Measurements from ENCODE around the gene WDR33. TPM values are rescaled to one million over a fixed set of nuclear protein-coding genes. Genes with fewer than 3 reads are reported as not detected.
A peak's percentile ranks its signal among the peaks of the same experiment; 100 is the strongest.
"Not testable (repeated sequence)": the region's sequence is repeated elsewhere in the genome, so short reads cannot be mapped to it uniquely, and the experiment has no call there.

Gene WDR33
- total RNA-seq, 2 donors from 2014 or later = 55.2 to 61.8 TPM

- peaks cover 11% of the 10 kb centered on the region for H3K4me1 Mint-ChIP-seq
- not testable (repeated sequence) for H3K36me3 Mint-ChIP-seq (ENCODE audit: low read depth); H3K9me3 ChIP-seq (ENCODE audit: control insufficient read depth, low read length, poor library complexity, severe bottlenecking); ATAC-seq; H3K27me3 Mint-ChIP-seq; DNase-seq; H3K4me3 Mint-ChIP-seq; H3K27ac Mint-ChIP-seq
Observed at GRCh38 chr2:127826708-127827107, 15.7 kb upstream of the WDR33 start.

GRCh38 chr2:127826047-127826446 lies 15.1 kb upstream of the WDR33 start:
- no peaks in the 10 kb centered on the region for H3K9me3 ChIP-seq (ENCODE audit: control insufficient read depth, low read length, poor library complexity, severe bottlenecking)
- no peak for ATAC-seq
- H3K4me1 Mint-ChIP-seq = peaks cover 11% of the 10 kb centered on the region
- peaks cover 2% of the 10 kb centered on the region for H3K36me3 Mint-ChIP-seq (ENCODE audit: low read depth)
- H3K27me3 Mint-ChIP-seq = no peaks in the 10 kb centered on the region
- no peak overlapping the region for H3K27ac Mint-ChIP-seq
- DNase-seq = no peak
- no peak overlapping the region for H3K4me3 Mint-ChIP-seq

- DNase-seq = no peak
- H3K9me3 ChIP-seq (ENCODE audit: control insufficient read depth, low read length, poor library complexity, severe bottlenecking) = peaks cover 3% of the 10 kb centered on the region
- H3K36me3 Mint-ChIP-seq (ENCODE audit: low read depth) = no peaks in the 10 kb centered on the region
- H3K4me3 Mint-ChIP-seq = no peak overlapping the region
- peaks cover 10% of the 10 kb centered on the region for H3K27me3 Mint-ChIP-seq
- H3K4me1 Mint-ChIP-seq = no peaks in the 10 kb centered on the region
- no peak for ATAC-seq
- no peak overlapping the region for H3K27ac Mint-ChIP-seq
Observed at GRCh38 chr2:127820080-127820668, 9.2 kb upstream of the WDR33 start.

GRCh38 chr2:127818794-127819425 lies 7.9 kb upstream of the WDR33 start:
- H3K4me3 Mint-ChIP-seq = no peak overlapping the region
- no peaks in the 10 kb centered on the region for H3K4me1 Mint-ChIP-seq
- DNase-seq = no peak
- H3K9me3 ChIP-seq (ENCODE audit: control insufficient read depth, low read length, poor library complexity, severe bottlenecking) = peaks cover 3% of the 10 kb centered on the region
- no peak overlapping the region for H3K27ac Mint-ChIP-seq
- no peaks in the 10 kb centered on the region for H3K36me3 Mint-ChIP-seq (ENCODE audit: low read depth)
- ATAC-seq = no peak
- peaks cover 10% of the 10 kb centered on the region for H3K27me3 Mint-ChIP-seq

GRCh38 chr2:127818241-127818640 lies 7.3 kb upstream of the WDR33 start:
- H3K9me3 ChIP-seq (ENCODE audit: control insufficient read depth, low read length, poor library complexity, severe bottlenecking) = peaks cover 3% of the 10 kb centered on the region
- Mint-ChIP-seq H3K4me3 (no peak overlapping the region), H3K27me3 (peaks cover 10% of the 10 kb centered on the region), H3K4me1 (no peaks in the 10 kb centered on the region), H3K36me3 (ENCODE audit: low read depth) (peaks cover under 1% of the 10 kb centered on the region), H3K27ac (no peak overlapping the region)
- ATAC-seq (no peak), DNase-seq (no peak)

- no peak overlapping the region for H3K27ac Mint-ChIP-seq
- ATAC-seq = no peak
Observed at GRCh38 chr2:127814677-127815076, 3.7 kb upstream of the WDR33 start.

GRCh38 chr2:127812441-127812840 lies 1.5 kb upstream of the WDR33 start:
- H3K36me3 Mint-ChIP-seq (ENCODE audit: low read depth); H3K27me3 Mint-ChIP-seq; ATAC-seq; DNase-seq; H3K9me3 ChIP-seq (ENCODE audit: control insufficient read depth, low read length, poor library complexity, severe bottlenecking): not testable (repeated sequence)
- peak overlapping the region; percentile 67 for H3K27ac Mint-ChIP-seq
- peaks cover 30% of the 10 kb centered on the region for H3K4me1 Mint-ChIP-seq
- peak overlapping the region; percentile 99 for H3K4me3 Mint-ChIP-seq

More at GRCh38 chr2:127814677-127815076, 3.7 kb upstream of the WDR33 start:
- Mint-ChIP-seq H3K36me3 (ENCODE audit: low read depth) (peaks cover 9% of the 10 kb centered on the region), H3K4me1 (peaks cover 19% of the 10 kb centered on the region), H3K4me3 (no peak overlapping the region), H3K27me3 (peaks cover 16% of the 10 kb centered on the region)
- no peak for DNase-seq
- no peaks in the 10 kb centered on the region for H3K9me3 ChIP-seq (ENCODE audit: control insufficient read depth, low read length, poor library complexity, severe bottlenecking)

GRCh38 chr2:127811397-127812321 lies 688 bp upstream of the WDR33 start:
- Mint-ChIP-seq H3K27ac (peak overlapping the region; percentile 100), H3K4me3 (peak overlapping the region; percentile 99), H3K27me3 (peaks cover 6% of the 10 kb centered on the region), H3K4me1 (peaks cover 34% of the 10 kb centered on the region), H3K36me3 (ENCODE audit: low read depth) (peaks cover 9% of the 10 kb centered on the region)
- H3K9me3 ChIP-seq (ENCODE audit: control insufficient read depth, low read length, poor library complexity, severe bottlenecking) = no peaks in the 10 kb centered on the region
- DNase-seq (no peak), ATAC-seq (no peak)

GRCh38 chr2:127810156-127810618 lies 784 bp downstream of the WDR33 start:
- Mint-ChIP-seq H3K4me3 (peak overlapping the region; percentile 99), H3K4me1 (peaks cover 43% of the 10 kb centered on the region), H3K27me3 (peaks cover 6% of the 10 kb centered on the region), H3K36me3 (ENCODE audit: low read depth) (peaks cover 9% of the 10 kb centered on the region), H3K27ac (peak overlapping the region; percentile 100)
- ATAC-seq (no peak), DNase-seq (no peak)
- H3K9me3 ChIP-seq (ENCODE audit: control insufficient read depth, low read length, poor library complexity, severe bottlenecking) = no peaks in the 10 kb centered on the region

- no peak for ATAC-seq
- DNase-seq = no peak
- peaks cover 49% of the 10 kb centered on the region for H3K4me1 Mint-ChIP-seq
- H3K27me3 Mint-ChIP-seq = peaks cover 1% of the 10 kb centered on the region
- no peaks in the 10 kb centered on the region for H3K9me3 ChIP-seq (ENCODE audit: control insufficient read depth, low read length, poor library complexity, severe bottlenecking)
- peak overlapping the region; percentile 79 for H3K4me3 Mint-ChIP-seq
- peak overlapping the region; percentile 88 for H3K27ac Mint-ChIP-seq
- peaks cover 7% of the 10 kb centered on the region for H3K36me3 Mint-ChIP-seq (ENCODE audit: low read depth)
Observed at GRCh38 chr2:127807678-127808353, 3.2 kb downstream of the WDR33 start.

GRCh38 chr2:127806860-127807259 lies 4.1 kb downstream of the WDR33 start:
- Mint-ChIP-seq H3K4me1 (peaks cover 45% of the 10 kb centered on the region), H3K27ac (peak overlapping the region; percentile 88)
- DNase-seq; H3K9me3 ChIP-seq (ENCODE audit: control insufficient read depth, low read length, poor library complexity, severe bottlenecking); H3K4me3 Mint-ChIP-seq; H3K27me3 Mint-ChIP-seq; H3K36me3 Mint-ChIP-seq (ENCODE audit: low read depth); ATAC-seq: not testable (repeated sequence)

- ATAC-seq = no peak
- Mint-ChIP-seq H3K27me3 (no peaks in the 10 kb centered on the region), H3K27ac (no peak overlapping the region), H3K4me1 (peaks cover 49% of the 10 kb centered on the region), H3K4me3 (no peak overlapping the region), H3K36me3 (ENCODE audit: low read depth) (peaks cover 1% of the 10 kb centered on the region)
- no peaks in the 10 kb centered on the region for H3K9me3 ChIP-seq (ENCODE audit: control insufficient read depth, low read length, poor library complexity, severe bottlenecking)
- DNase-seq = no peak
Observed at GRCh38 chr2:127805491-127805890, 5.5 kb downstream of the WDR33 start.

- no peaks in the 10 kb centered on the region for H3K9me3 ChIP-seq (ENCODE audit: control insufficient read depth, low read length, poor library complexity, severe bottlenecking)
- Mint-ChIP-seq H3K27me3 (no peaks in the 10 kb centered on the region), H3K36me3 (ENCODE audit: low read depth) (peaks cover 2% of the 10 kb centered on the region), H3K27ac (peak overlapping the region; percentile 27), H3K4me1 (peaks cover 41% of the 10 kb centered on the region), H3K4me3 (peak overlapping the region; percentile 42)
- DNase-seq = no peak
- ATAC-seq = no peak
Observed at GRCh38 chr2:127799926-127800325, 11.0 kb downstream of the WDR33 start.
